Activated CD4-positive, alpha-beta T cell treated with anti-CD3 and anti-CD28 coated beads, Interleukin-2, amount 10 ng/mL, durations not matched to agents 24 days and 14 days (primary cell): ENCODE measurements around the gene SRD5A3. TPM values are rescaled to one million over a fixed set of nuclear protein-coding genes. Genes with fewer than 3 reads are reported as not detected.
"Not testable (repeated sequence)": the region's sequence is repeated elsewhere in the genome, so short reads cannot be mapped to it uniquely, and the experiment has no call there.

ENCODE experiments used
- DNase-seq: peaks from one replicate; pipeline ENCODE4 v3.0.0; 2022
- H3K27ac Mint-ChIP-seq: one replicate; pipeline ENCODE4 v1.8.0; 2022; ENCODE audit warnings: mild to moderate bottlenecking, mixed read lengths
- H3K27me3 Mint-ChIP-seq: one replicate; pipeline ENCODE4 v1.8.0; 2022; ENCODE audit warnings: mixed read lengths
- H3K36me3 Mint-ChIP-seq: one replicate; pipeline ENCODE4 v1.8.0; 2022; ENCODE audit warnings: low read depth, mild to moderate bottlenecking, mixed read lengths
- H3K4me1 Mint-ChIP-seq: one replicate; pipeline ENCODE4 v1.8.0; 2021; ENCODE audit warnings: mixed read lengths
- H3K4me3 Mint-ChIP-seq: one replicate; pipeline ENCODE4 v1.8.0; 2022; ENCODE audit warnings: mild to moderate bottlenecking, moderate library complexity, mixed read lengths
- H3K9me3 Mint-ChIP-seq: one replicate; pipeline ENCODE4 v1.8.0; 2021; ENCODE audit warnings: mixed read lengths
- intact Hi-C: fragments of 100-400 bp; cut with micrococcal nuclease; formaldehyde crosslinking; loops from one replicate; pipeline ENCODE4 v1.15.1; 2023
- total RNA-seq: library from RNA; stranded (reverse); gene quantifications from 2 replicates; pipeline ENCODE4 v1.2.3, GENCODE V29; 2022

Gene SRD5A3
- total RNA-seq, 1 donor from 2014 or later = 26.6 TPM

DNA sequence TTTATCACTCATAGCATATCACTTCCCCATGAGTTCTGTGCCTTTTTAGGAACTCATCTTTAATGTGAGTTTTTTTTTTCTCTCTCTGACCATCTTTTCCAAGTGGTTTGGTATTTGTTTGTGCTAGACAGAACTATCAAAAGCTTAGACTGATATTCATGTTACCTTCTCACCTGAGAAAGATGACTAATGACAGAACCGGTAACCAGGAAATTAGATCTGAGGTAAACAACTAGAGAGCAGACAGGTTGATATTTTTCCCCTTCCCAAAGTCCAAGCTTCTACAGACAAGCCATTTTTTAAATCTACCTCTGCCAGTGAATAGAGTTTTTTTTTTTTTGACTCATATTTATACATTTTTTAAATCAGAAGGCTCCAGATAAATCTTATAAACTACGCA lies 17.0 kb upstream of the SRD5A3 start:
- H3K9me3 Mint-ChIP-seq = peaks cover 6% of the 10 kb centered on the region
- H3K4me3 Mint-ChIP-seq = no peak overlapping the region
- DNase-seq = no peak
- intact Hi-C loops = no loop called here
- no peaks in the 10 kb centered on the region for H3K36me3 Mint-ChIP-seq
- H3K27me3 Mint-ChIP-seq = no peaks in the 10 kb centered on the region
- no peak overlapping the region for H3K27ac Mint-ChIP-seq
- no peaks in the 10 kb centered on the region for H3K4me1 Mint-ChIP-seq

DNA sequence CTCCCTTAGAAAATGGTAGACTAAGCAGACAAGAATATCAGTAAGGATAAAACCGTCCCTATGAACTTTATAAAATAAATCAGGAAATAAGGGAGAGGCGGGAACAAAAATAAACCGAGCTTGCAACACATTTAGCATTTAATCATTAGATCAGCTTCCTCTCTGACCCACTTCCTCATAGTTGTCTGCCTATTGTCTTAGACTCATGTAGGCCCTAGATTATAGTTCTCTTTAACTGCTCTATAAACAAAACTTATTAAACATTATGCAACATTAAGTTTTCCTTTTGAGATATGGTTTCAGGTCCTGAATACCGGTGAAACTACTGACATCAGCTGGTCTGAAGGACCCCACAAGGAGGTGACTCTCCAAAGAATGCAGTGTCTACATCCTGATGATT lies 15.8 kb upstream of the SRD5A3 start:
- DNase-seq = no peak
- Mint-ChIP-seq H3K36me3 (no peaks in the 10 kb centered on the region), H3K4me1 (no peaks in the 10 kb centered on the region), H3K27me3 (no peaks in the 10 kb centered on the region), H3K9me3 (peaks cover 6% of the 10 kb centered on the region), H3K27ac (no peak overlapping the region), H3K4me3 (no peak overlapping the region)
- intact Hi-C loops = loop anchor here (10.0 kb wide), 1 partner anchor 525 kb away; the partner anchor contains the start of gene EXOC1

DNA sequence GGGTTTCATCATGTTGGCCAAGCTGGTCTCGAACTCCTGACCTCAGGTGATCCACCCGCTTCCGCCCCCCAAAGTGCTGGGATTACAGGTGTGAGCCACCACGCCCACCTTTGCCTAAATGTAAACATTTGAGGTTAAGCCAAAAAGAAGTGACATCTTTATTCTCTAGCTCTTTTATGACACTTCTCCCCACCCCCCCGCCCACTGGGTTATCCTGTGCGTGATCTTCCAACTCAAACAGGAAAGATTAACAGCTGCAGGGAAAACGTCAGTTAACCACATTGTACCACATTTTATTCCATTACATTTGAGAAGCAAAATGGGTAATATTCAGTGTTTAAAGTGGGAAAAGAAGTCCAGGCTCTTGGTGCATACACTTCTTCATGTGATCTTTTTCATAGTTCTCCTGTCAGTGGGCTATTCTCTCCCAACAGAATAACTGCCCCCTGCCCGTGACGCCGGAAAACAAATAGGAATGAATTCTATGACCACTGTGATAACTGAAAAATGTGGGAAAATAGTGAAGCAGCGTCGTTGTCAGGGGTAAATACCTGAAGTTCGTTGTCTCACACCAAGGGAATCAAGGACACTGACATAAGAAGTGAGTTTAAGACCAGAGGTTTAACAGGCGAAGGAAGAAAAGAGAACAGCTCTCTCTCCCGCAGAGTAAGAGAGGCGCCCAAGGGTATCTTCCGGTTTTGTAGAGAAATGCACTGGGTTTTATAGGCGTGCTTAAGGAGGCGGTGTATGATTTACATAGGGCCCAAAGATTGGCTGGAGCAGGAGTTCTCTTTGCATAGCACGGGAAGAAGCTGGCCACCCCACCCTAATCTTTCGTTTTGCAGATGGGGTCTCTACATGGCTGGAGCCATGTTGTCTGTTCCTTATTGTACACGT lies 9.7 kb upstream of the SRD5A3 start:
- Mint-ChIP-seq H3K36me3 (peaks cover 2% of the 10 kb centered on the region), H3K27ac (peak overlapping the region; percentile 86), H3K27me3 (no peaks in the 10 kb centered on the region), H3K4me3 (peak overlapping the region; percentile 26), H3K4me1 (peaks cover 20% of the 10 kb centered on the region), H3K9me3 (peaks cover 10% of the 10 kb centered on the region)
- intact Hi-C loops = loop anchor here (2.0 to 10.0 kb wide), 3 partner anchors 18 to 518 kb away; partner anchors contain the start of genes CLOCK and EXOC1
- DNase-seq = peak; percentile 52

DNA sequence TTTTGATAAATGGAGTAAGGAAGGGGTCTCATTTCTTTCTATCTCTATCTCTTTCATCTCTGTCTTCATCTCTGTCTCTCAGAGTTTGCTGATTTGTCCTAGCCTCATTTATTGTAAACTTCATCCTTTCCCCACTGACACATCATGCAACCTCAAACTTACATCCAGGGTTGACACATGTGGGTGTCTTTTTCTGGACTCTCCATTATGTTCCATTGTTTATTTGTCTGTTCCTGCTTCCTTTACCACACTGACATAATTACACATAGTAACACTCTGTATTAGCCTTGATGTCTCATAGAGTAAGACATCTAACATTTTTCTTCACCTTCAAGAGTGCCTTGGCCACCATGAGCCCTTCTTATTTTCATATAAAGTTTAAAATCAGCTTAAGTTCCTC lies 8.1 kb upstream of the SRD5A3 start:
- peak; percentile 14 for DNase-seq
- Mint-ChIP-seq H3K4me3 (peak overlapping the region; percentile 0), H3K36me3 (peaks cover 2% of the 10 kb centered on the region), H3K9me3 (peaks cover 10% of the 10 kb centered on the region), H3K27ac (peak overlapping the region; percentile 27), H3K4me1 (peaks cover 20% of the 10 kb centered on the region), H3K27me3 (no peaks in the 10 kb centered on the region)
- intact Hi-C loops = loop anchor here (1.0 to 10.0 kb wide), 4 partner anchors 8 to 517 kb away; partner anchors contain the start of genes CLOCK, EXOC1 and SRD5A3

DNA sequence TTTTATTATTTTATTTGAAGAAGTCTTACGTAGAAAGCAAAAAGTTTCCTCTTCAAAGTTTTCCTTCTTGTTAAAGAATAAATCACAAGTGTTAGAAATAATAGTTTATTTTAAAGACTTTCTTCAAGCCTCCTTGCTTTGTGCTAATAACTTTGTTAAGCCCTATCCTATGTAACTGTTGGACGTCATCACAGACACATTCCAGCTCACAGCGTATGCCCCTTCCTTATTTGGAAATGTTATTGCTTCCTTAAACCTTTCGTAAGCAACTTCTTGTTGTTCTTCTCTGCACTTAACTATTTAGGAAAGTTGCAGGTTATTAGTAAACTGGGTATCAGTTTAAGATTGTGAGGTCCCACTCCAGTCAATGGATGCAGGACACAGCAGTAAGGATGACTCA lies 7.6 kb upstream of the SRD5A3 start:
- H3K36me3 Mint-ChIP-seq = peaks cover 2% of the 10 kb centered on the region
- H3K27ac Mint-ChIP-seq = no peak overlapping the region
- intact Hi-C loops = loop anchor here (1.0 to 10.0 kb wide), 3 partner anchors 8 to 516 kb away; partner anchors contain the start of genes CLOCK, EXOC1 and SRD5A3
- H3K27me3 Mint-ChIP-seq = no peaks in the 10 kb centered on the region
- H3K4me1 Mint-ChIP-seq = peaks cover 20% of the 10 kb centered on the region
- H3K9me3 Mint-ChIP-seq = peaks cover 8% of the 10 kb centered on the region
- no peak overlapping the region for H3K4me3 Mint-ChIP-seq
- DNase-seq = peak; percentile 23

DNA sequence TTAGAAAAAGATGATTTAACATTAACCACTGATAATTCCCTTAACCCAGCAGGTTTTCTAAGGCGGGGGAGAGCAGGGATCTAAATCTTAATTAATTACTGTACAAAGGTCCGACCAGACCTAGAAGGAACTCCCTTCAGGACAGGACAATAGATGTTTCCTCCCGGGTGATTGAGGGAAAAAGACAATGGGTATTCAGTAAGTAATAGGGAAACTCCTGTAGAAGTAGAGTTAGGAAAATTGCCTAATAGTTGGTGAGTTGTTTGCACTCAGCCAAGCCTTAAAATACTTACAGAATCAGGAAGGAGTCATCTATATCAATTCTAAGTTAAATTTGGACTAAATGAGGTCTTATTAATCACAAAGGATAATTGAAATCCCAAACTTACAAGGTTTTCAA lies 5.8 kb upstream of the SRD5A3 start:
- Mint-ChIP-seq H3K9me3 (peaks cover 4% of the 10 kb centered on the region), H3K36me3 (peaks cover 2% of the 10 kb centered on the region), H3K4me1 (peaks cover 24% of the 10 kb centered on the region), H3K4me3 (no peak overlapping the region), H3K27me3 (no peaks in the 10 kb centered on the region), H3K27ac (no peak overlapping the region)
- DNase-seq = no peak
- intact Hi-C loops = no loop called here

DNA sequence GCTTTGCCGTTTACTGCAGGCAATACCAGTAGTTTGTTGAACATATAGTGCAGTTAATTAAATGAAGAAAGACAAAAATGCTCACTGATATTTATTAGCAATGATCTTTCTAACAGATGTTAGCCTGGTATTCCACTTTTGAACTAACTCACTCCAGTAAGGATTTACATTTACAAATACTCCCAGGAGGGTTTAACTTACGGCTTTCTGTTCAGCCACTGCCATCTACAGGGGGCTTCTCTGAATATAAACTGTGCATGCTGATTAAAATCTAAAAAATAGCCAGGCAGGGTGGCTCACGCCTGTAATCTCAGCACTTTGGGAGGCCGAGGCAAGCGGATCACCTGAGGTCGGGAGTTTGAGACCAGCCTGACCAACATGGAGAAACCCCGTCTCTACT lies 2.2 kb upstream of the SRD5A3 start:
- H3K4me3 Mint-ChIP-seq = no peak overlapping the region
- intact Hi-C loops = no loop called here
- H3K4me1 Mint-ChIP-seq = peaks cover 23% of the 10 kb centered on the region
- H3K9me3 Mint-ChIP-seq = no peaks in the 10 kb centered on the region
- H3K27me3 Mint-ChIP-seq = no peaks in the 10 kb centered on the region
- no peak overlapping the region for H3K27ac Mint-ChIP-seq
- H3K36me3 Mint-ChIP-seq = peaks cover 1% of the 10 kb centered on the region
- no peak for DNase-seq

DNA sequence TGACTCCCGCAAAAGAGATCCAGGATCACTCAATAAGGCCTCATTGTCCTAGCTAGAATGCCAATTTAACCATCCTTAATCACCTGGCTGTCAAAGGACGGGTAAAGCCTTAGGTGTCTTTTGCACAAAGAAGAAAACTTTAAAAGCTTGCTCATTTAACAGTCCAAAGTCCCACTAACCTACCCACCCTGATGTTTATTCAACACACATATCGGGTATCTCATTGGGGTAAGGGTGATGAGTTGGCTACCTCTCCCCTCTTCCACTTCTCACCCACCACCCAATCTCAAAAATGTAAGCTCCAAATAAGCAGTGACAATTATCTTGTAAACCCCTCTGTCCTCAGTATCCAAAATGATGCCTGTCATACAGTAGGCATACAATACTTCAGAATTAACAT lies 988 bp upstream of the SRD5A3 start:
- peaks cover 1% of the 10 kb centered on the region for H3K36me3 Mint-ChIP-seq
- no peak for DNase-seq
- H3K4me3 Mint-ChIP-seq = no peak overlapping the region
- no peaks in the 10 kb centered on the region for H3K27me3 Mint-ChIP-seq
- intact Hi-C loops = no loop called here
- H3K27ac Mint-ChIP-seq = no peak overlapping the region
- H3K9me3 Mint-ChIP-seq = no peaks in the 10 kb centered on the region
- H3K4me1 Mint-ChIP-seq = peaks cover 23% of the 10 kb centered on the region

DNA sequence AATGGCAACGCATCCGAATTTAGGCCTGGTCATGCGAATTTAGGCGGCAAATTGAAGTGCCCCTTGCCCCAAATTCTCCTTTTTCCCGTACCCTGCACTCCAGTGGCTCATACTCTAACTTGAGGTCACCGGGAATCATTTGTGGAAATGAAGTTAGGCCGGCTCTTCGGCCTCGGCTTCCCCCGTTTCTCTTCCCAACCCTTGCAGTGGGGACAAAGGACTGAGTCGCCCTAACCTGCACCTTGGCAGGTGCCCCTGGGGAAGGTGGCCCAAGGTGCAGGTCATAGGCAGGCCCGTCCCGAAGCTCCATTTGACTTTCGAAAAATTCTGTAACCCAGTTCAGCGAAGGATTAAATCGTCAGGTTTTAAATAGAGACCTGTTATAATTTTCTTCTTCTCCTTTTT lies 811 bp downstream of the SRD5A3 start:
- peaks cover 5% of the 10 kb centered on the region for H3K36me3 Mint-ChIP-seq
- peak overlapping the region; percentile 92 for H3K4me3 Mint-ChIP-seq
- DNase-seq = no peak
- intact Hi-C loops = loop anchor here (1.0 kb wide), 2 partner anchors 9 to 48 kb away; partner anchors contain the start of gene TMEM165
- no peaks in the 10 kb centered on the region for H3K27me3 Mint-ChIP-seq
- H3K9me3 Mint-ChIP-seq = no peaks in the 10 kb centered on the region
- peak overlapping the region; percentile 79 for H3K27ac Mint-ChIP-seq
- H3K4me1 Mint-ChIP-seq = peaks cover 23% of the 10 kb centered on the region

DNA sequence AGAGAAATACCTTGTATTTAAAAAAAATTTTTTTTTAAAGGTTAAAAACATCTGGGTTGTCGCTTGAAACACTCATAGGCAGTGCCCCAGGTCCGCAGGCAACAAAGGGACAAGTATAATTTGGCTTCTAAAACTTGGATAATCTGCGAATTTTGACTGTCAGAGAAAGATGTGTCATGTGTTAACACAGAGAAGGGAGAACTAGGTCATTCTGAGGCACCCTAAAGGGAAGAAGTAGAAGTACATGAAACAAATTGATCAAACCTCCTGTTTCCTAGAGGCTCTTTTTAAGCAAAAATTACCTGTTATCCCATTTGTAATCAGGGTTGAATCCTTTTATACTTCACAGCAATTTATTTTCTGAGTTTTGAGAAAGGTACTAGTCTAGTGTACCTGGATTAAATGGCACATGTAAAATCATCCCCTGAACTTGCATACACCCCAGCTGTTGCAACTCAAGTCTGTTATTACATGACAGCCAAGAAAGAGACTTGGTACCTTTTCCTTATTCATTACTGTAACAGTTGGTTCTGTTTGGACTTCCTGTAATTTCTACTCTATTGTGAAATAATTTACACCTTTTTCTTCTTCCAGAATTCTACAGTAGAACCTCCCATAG lies 1.7 kb downstream of the SRD5A3 start:
- peaks cover 14% of the 10 kb centered on the region for H3K36me3 Mint-ChIP-seq
- H3K27me3 Mint-ChIP-seq = no peaks in the 10 kb centered on the region
- H3K27ac Mint-ChIP-seq = peak overlapping the region; percentile 54
- H3K4me3 Mint-ChIP-seq = peak overlapping the region; percentile 92
- intact Hi-C loops = no loop called here
- DNase-seq = no peak
- peaks cover 4% of the 10 kb centered on the region for H3K9me3 Mint-ChIP-seq
- peaks cover 25% of the 10 kb centered on the region for H3K4me1 Mint-ChIP-seq

DNA sequence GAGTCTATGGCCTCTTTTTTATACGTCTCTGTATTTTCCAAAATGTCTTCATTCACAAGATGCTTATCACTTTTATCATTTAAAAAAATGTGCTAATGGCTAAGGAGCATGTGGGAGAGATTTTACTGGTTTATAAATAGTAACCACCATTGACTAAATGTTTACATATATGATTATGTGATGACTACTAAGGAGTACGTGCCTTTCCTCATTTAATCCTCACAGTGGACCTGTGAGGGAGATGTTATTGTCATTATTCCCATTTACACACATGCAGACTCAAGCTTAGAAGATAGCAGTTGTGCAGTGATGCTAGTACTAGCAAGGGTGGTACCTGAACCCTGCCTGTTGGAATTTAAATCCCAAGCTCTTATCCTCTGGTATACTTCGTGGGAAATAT lies 2.4 kb downstream of the SRD5A3 start:
- H3K27me3 Mint-ChIP-seq = no peaks in the 10 kb centered on the region
- peak overlapping the region; percentile 92 for H3K4me3 Mint-ChIP-seq
- H3K36me3 Mint-ChIP-seq = peaks cover 19% of the 10 kb centered on the region
- H3K4me1 Mint-ChIP-seq = peaks cover 27% of the 10 kb centered on the region
- peaks cover 8% of the 10 kb centered on the region for H3K9me3 Mint-ChIP-seq
- intact Hi-C loops = no loop called here
- no peak for DNase-seq
- no peak overlapping the region for H3K27ac Mint-ChIP-seq

DNA sequence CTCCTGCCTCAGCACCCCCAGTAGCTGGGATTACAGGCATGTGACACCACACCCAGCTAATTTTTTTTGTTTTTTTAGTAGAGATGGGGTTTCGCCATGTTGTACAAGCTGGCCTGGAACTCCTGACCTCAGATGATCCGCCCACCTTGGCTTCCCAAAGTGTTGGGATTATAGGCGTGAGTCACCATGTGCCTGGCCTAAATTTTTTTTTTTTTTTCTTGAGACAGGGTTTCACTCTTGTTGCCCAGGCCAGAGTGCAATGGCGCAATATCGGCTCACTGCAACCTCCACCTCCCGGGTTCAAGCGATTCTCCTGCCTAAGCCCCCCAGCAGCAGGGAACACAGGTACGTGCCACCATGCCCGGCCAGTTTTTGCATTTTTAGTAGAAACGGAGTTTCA lies 4.8 kb downstream of the SRD5A3 start:
- H3K27ac Mint-ChIP-seq, DNase-seq, intact Hi-C loops, H3K4me3 Mint-ChIP-seq, H3K9me3 Mint-ChIP-seq, H3K27me3 Mint-ChIP-seq: not testable (repeated sequence)
- Mint-ChIP-seq H3K4me1 (peaks cover 19% of the 10 kb centered on the region), H3K36me3 (peaks cover 23% of the 10 kb centered on the region)

DNA sequence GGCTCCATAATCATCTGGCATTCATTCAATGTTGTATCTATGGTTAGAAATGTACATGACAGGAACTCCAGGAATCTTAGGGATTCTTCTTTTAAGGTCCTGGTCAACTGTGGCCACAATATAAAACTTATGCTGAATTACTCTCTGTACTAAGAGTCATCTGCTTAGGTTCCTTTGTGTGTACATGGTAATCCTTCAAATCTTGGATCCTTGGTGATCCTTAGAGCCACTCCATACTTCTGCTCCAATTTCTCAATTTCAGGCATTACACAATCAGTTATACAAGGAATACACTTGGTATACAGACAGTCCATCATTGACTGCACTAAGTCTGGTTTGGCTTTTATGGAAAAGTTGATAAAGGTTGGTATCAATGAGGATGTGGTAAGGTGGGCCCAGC lies 5.8 kb downstream of the SRD5A3 start:
- H3K4me3 Mint-ChIP-seq = no peak overlapping the region
- H3K27me3 Mint-ChIP-seq = no peaks in the 10 kb centered on the region
- no peak overlapping the region for H3K27ac Mint-ChIP-seq
- peaks cover 8% of the 10 kb centered on the region for H3K9me3 Mint-ChIP-seq
- intact Hi-C loops = no loop called here
- no peak for DNase-seq
- peaks cover 19% of the 10 kb centered on the region for H3K4me1 Mint-ChIP-seq
- peaks cover 23% of the 10 kb centered on the region for H3K36me3 Mint-ChIP-seq

DNA sequence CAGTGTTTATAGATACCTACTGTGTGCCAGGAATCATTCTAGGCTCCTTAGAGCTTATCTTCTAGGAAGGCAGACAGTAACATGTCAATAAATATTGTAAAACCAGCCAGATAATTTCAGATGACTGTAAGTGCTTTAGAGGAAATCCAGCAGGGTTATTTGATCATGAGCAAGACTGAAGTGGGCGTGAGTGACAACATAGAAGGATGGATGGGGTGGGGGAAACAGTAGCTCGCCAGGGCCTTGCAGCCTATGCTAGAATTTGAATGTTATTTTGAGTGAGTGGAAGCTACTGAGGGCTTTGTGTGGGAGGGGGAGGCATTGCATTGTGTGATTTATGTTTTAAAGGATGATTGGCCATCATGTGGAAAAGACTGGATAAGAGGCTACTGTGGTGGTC lies 6.7 kb downstream of the SRD5A3 start:
- H3K4me3 Mint-ChIP-seq = no peak overlapping the region
- intact Hi-C loops = no loop called here
- H3K4me1 Mint-ChIP-seq = peaks cover 15% of the 10 kb centered on the region
- H3K27me3 Mint-ChIP-seq = no peaks in the 10 kb centered on the region
- DNase-seq = no peak
- H3K27ac Mint-ChIP-seq = no peak overlapping the region
- H3K9me3 Mint-ChIP-seq = peaks cover 8% of the 10 kb centered on the region
- peaks cover 22% of the 10 kb centered on the region for H3K36me3 Mint-ChIP-seq
